Right renal pelvis (tissue), 4 donors: ENCODE measurements around the gene SDR39U1. TPM values are rescaled to one million over a fixed set of nuclear protein-coding genes. Genes with fewer than 3 reads are reported as not detected.
"Not testable (repeated sequence)": the region's sequence is repeated elsewhere in the genome, so short reads cannot be mapped to it uniquely, and the experiment has no call there.

Experiments
- DNase-seq, 4 donors: peaks; one replicate each; pipeline ENCODE4 v3.0.0-alpha.2; 2013; ENCODE audit warnings: low read depth in 4 of 4, low spot score in 3 of 4, missing footprints in 1 of 4
- polyA plus RNA-seq, 4 donors: library from polyadenylated mRNA; unstranded; fragments of 120-200 nt; gene quantifications; one replicate each; pipeline ENCODE4 v1.2.1, GENCODE V29; 2013; ENCODE audit not compliant: insufficient read length in 4 of 4

Gene SDR39U1
- 10 to 100 TPM; 57.0 to 84.9 (median 63.0) TPM for polyA plus RNA-seq

GRCh38 chr14:24442240-24443052, at the start of gene SDR39U1:
Gene SDR39U1, minus strand, starts transcription at chr14:24442776. Its CDS starts 7 bp downstream, at chr14:24442769.
- DNase-seq: peak; percentile 98 to 99 (median 98)

- DNase-seq: not testable (repeated sequence)
Measured at GRCh38 chr14:24491586-24492408, 49.2 kb upstream of the SDR39U1 start.

- no peak for DNase-seq
Measured at GRCh38 chr14:24483604-24484252, 41.2 kb upstream of the SDR39U1 start.

GRCh38 chr14:24482699-24483303, 40.2 kb upstream of the SDR39U1 start:
- DNase-seq: not testable (repeated sequence)

- DNase-seq: peak in 2 of 4 donors; percentile 4 to 8
Measured at GRCh38 chr14:24481622-24482324, 39.2 kb upstream of the SDR39U1 start.

- not testable (repeated sequence) for DNase-seq
Measured at GRCh38 chr14:24479999-24480398, 37.4 kb upstream of the SDR39U1 start.

- DNase-seq: no peak
Measured at GRCh38 chr14:24475261-24475660, 32.7 kb upstream of the SDR39U1 start.

GRCh38 chr14:24473211-24473610, 30.6 kb upstream of the SDR39U1 start:
- no peak for DNase-seq

GRCh38 chr14:24470450-24470849, 27.9 kb upstream of the SDR39U1 start:
- DNase-seq: not testable (repeated sequence)

- DNase-seq: no peak
Measured at GRCh38 chr14:24465805-24466204, 23.2 kb upstream of the SDR39U1 start.

GRCh38 chr14:24465368-24465767, 22.8 kb upstream of the SDR39U1 start:
- DNase-seq: no peak

- no peak for DNase-seq
Measured at GRCh38 chr14:24463884-24464785, 21.6 kb upstream of the SDR39U1 start.

GRCh38 chr14:24463017-24463883, 20.7 kb upstream of the SDR39U1 start:
- DNase-seq: no peak

- no peak for DNase-seq
Measured at GRCh38 chr14:24461336-24461735, 18.8 kb upstream of the SDR39U1 start.

GRCh38 chr14:24459331-24459730, 16.8 kb upstream of the SDR39U1 start:
- DNase-seq: no peak

GRCh38 chr14:24458736-24459135, 16.2 kb upstream of the SDR39U1 start:
- no peak for DNase-seq

GRCh38 chr14:24456980-24457379, 14.4 kb upstream of the SDR39U1 start:
- DNase-seq: no peak

- not testable (repeated sequence) for DNase-seq
Measured at GRCh38 chr14:24450828-24451227, 8.3 kb upstream of the SDR39U1 start.
